SKM-1 treated with dmso at 0.1 percent for 144 hours (cell line): ENCODE data around the gene ZFAND4.
"Not testable (repeated sequence)": the region's sequence is repeated elsewhere in the genome, so short reads cannot be mapped to it uniquely, and the experiment has no call there.

ENCODE experiments used
- DNase-seq: peaks from one replicate; lab custom pipeline; 2025; ENCODE audit not compliant: unreplicated experiment; lab: John Stamatoyannopoulos, UW

ZFAND4 gene

GRCh38 chr10:45644527-45644926 lies 28.0 kb downstream of the ZFAND4 start:
- no peak for DNase-seq

- no peak for DNase-seq
These were observed 31.6 kb downstream of the ZFAND4 start for GRCh38 chr10:45640941-45641340.

- DNase-seq = no peak
These were observed 32.5 kb downstream of the ZFAND4 start for GRCh38 chr10:45640049-45640448.

- no peak for DNase-seq
These were observed 45.0 kb downstream of the ZFAND4 start for GRCh38 chr10:45627412-45628048.

GRCh38 chr10:45625879-45626278 lies 46.7 kb downstream of the ZFAND4 start:
- no peak for DNase-seq

- no peak for DNase-seq
These were observed 47.8 kb downstream of the ZFAND4 start for GRCh38 chr10:45624724-45625123.

GRCh38 chr10:45614869-45615268 lies 57.7 kb downstream of the ZFAND4 start:
- DNase-seq = no peak

- no peak for DNase-seq
These were observed 59.8 kb downstream of the ZFAND4 start for GRCh38 chr10:45612741-45613140.

GRCh38 chr10:45608052-45608451 lies 64.5 kb downstream of the ZFAND4 start:
- DNase-seq = no peak

GRCh38 chr10:45607276-45607675 lies 65.3 kb downstream of the ZFAND4 start:
- no peak for DNase-seq

GRCh38 chr10:45602836-45603235 lies 69.7 kb downstream of the ZFAND4 start:
- no peak for DNase-seq

GRCh38 chr10:45602082-45602730 lies 70.4 kb downstream of the ZFAND4 start:
- no peak for DNase-seq

- DNase-seq = not testable (repeated sequence)
These were observed 71.2 kb downstream of the ZFAND4 start for GRCh38 chr10:45601254-45601930.

- not testable (repeated sequence) for DNase-seq
These were observed 72.0 kb downstream of the ZFAND4 start for GRCh38 chr10:45600337-45601253.

- DNase-seq = no peak
These were observed 72.9 kb downstream of the ZFAND4 start for GRCh38 chr10:45599646-45600045.

GRCh38 chr10:45599021-45599603 lies 73.5 kb downstream of the ZFAND4 start:
- no peak for DNase-seq

GRCh38 chr10:45596526-45596925 lies 76.0 kb downstream of the ZFAND4 start:
- DNase-seq = no peak

GRCh38 chr10:45594276-45595157 lies 78.1 kb downstream of the ZFAND4 start:
- peak; percentile 86 for DNase-seq

GRCh38 chr10:45593938-45594275 lies 78.7 kb downstream of the ZFAND4 start:
- no peak for DNase-seq

GRCh38 chr10:45592926-45593325 lies 79.6 kb downstream of the ZFAND4 start:
- peak; percentile 51 for DNase-seq
